A549 (cell line): ENCODE results near the gene PPTC7. TPM values are rescaled to one million over a fixed set of nuclear protein-coding genes. Genes with fewer than 3 reads are reported as not detected.

Experiments
- ATAC-seq, 2 experiments: fragments of 200-7000 bp in 1 of 2; fragments of >200 bp in 1 of 2; cut with Nextera tagmentation in 1 of 2; cut with Tn5 transposase in 1 of 2; 3 replicates each; pipeline versions ENCODE4 v1.8.0 to v1.9.1; 2018 to 2020; ENCODE audit warnings: mild to moderate bottlenecking in 1 of 2, moderate library complexity in 1 of 2
- CTCF ChIA-PET: fragments of 300-600 bp; sonication (Branson Sonifier 250); formaldehyde crosslinking; extraction: SDS; loops from one replicate; lab custom pipeline; 2021; ENCODE audit warnings: antibody characterized with exemption, inconsistent platforms; lab: Yijun Ruan, JAX
- POLR2A ChIA-PET: fragments of 350-600 bp; formaldehyde crosslinking; extraction: SDS; loops from one replicate; lab custom pipeline; 2021; ENCODE audit warnings: antibody characterized with exemption, inconsistent platforms; lab: Yijun Ruan, JAX
- DNase-seq, 2 experiments: peaks; one replicate each; pipeline versions ENCODE4 v3.0.0 to v3.0.0-alpha.2; 2011 to 2016; ENCODE audit warnings: low read depth in 1 of 2, low spot score in 1 of 2
- FAIRE-seq: peaks from 2 replicates; lab custom pipeline; 2011; peaks lifted over from hg19 to GRCh38; lab: Jason Lieb, UNC
- H3K27ac ChIP-seq, 2 experiments: fragments of >200 bp; sonication (Bioruptor Twin); formaldehyde crosslinking; 3 replicates each; pipeline ENCODE4 v1.5.1; 2016 to 2017
- H3K4me1 ChIP-seq: fragments of >200 bp; sonication (Bioruptor Twin); formaldehyde crosslinking; 3 replicates; pipeline ENCODE4 v1.6.1; 2016
- H3K4me2 ChIP-seq: fragments of >200 bp; sonication (Bioruptor Twin); formaldehyde crosslinking; 3 replicates; pipeline ENCODE4 v1.6.1; 2016
- H3K4me3 ChIP-seq: fragments of >200 bp; sonication (Bioruptor Twin); formaldehyde crosslinking; 3 replicates; pipeline ENCODE4 v1.5.1; 2016
- H3K9me3 ChIP-seq: fragments of >200 bp; sonication (Bioruptor Twin); formaldehyde crosslinking; 3 replicates; pipeline ENCODE4 v1.6.1; 2016
- CBX8 ChIP-seq: fragments of 200-600 bp; sonication (generic); IDR thresholded peaks from 2 replicates; pipeline ENCODE4 v1.6.1; 2016
- CEBPB ChIP-seq, 2 experiments: fragments of >200 bp in 1 of 2; sonication (Bioruptor Twin) in 1 of 2; formaldehyde crosslinking in 1 of 2; IDR thresholded peaks; 2 replicates each; pipeline ENCODE4 v1.6.1; 2012 to 2016
- EHF ChIP-seq: fragments of 250-450 bp; sonication (Bioruptor Pico); IDR thresholded peaks from 2 replicates; pipeline ENCODE4 v1.5.0; 2020; ENCODE audit warnings: mild to moderate bottlenecking
- EHMT2 ChIP-seq: fragments of 200-600 bp; sonication (generic); IDR thresholded peaks from 2 replicates; pipeline ENCODE4 v1.6.1; 2016; ENCODE audit warnings: antibody characterized with exemption, low read depth, mild to moderate bottlenecking, moderate library complexity
- FOSB ChIP-seq: fragments of 250-450 bp; sonication (Bioruptor Pico); IDR thresholded peaks from 2 replicates; pipeline ENCODE4 v1.5.0; 2020; ENCODE audit warnings: mild to moderate bottlenecking, moderate library complexity
- FOSL2 ChIP-seq, 2 experiments: fragments of 450-650 bp in 1 of 2; fragments of >200 bp in 1 of 2; sonication (Bioruptor Twin) in 1 of 2; formaldehyde crosslinking; IDR thresholded peaks; 2 replicates each; pipeline versions ENCODE4 v1.5.0 to v1.6.1; 2016 to 2020; ENCODE audit warnings: mild to moderate bottlenecking in 1 of 2, moderate library complexity in 1 of 2
- GATA3 ChIP-seq: IDR thresholded peaks from 2 replicates; pipeline ENCODE4 v1.6.1; 2012; ENCODE audit warnings: borderline replicate concordance
- HDAC2 ChIP-seq: fragments of 200-600 bp; sonication (generic); IDR thresholded peaks from 2 replicates; pipeline ENCODE4 v1.6.1; 2016
- HOXB13 ChIP-seq: fragments of 250-450 bp; sonication (Bioruptor Pico); IDR thresholded peaks from 2 replicates; pipeline ENCODE4 v1.5.0; 2020; ENCODE audit warnings: low read depth, mild to moderate bottlenecking, moderate library complexity
- HOXB5 ChIP-seq: fragments of 250-450 bp; sonication (Bioruptor Pico); IDR thresholded peaks from 2 replicates; pipeline ENCODE4 v1.5.0; 2020; ENCODE audit warnings: mild to moderate bottlenecking, moderate library complexity
- JUN ChIP-seq, 2 experiments: fragments of >200 bp; sonication (Bioruptor Twin); formaldehyde crosslinking; IDR thresholded peaks; 2 replicates in 1 of 2; 3 replicates in 1 of 2; pipeline ENCODE4 v1.6.1; 2016 to 2017
- JUNB ChIP-seq: fragments of >200 bp; sonication (Bioruptor Twin); formaldehyde crosslinking; IDR thresholded peaks from 2 replicates; pipeline ENCODE4 v1.6.1; 2016
- KDM1A ChIP-seq: fragments of 200-600 bp; sonication (generic); IDR thresholded peaks from 2 replicates; pipeline ENCODE4 v1.6.1; 2016; ENCODE audit warnings: low read depth, mild to moderate bottlenecking
- MAFK ChIP-seq: fragments of 450-650 bp; IDR thresholded peaks from 2 replicates; pipeline ENCODE4 v1.6.1; 2014; ENCODE audit not compliant: partially characterized antibody
- MAZ ChIP-seq: fragments of 150-350 bp; IDR thresholded peaks from 2 replicates; pipeline ENCODE4 v1.6.1; 2014; ENCODE audit warnings: antibody characterized with exemption, low read depth, low read length, borderline replicate concordance
- NR3C1 ChIP-seq: fragments of >200 bp; sonication (Bioruptor Twin); formaldehyde crosslinking; IDR thresholded peaks from 3 replicates; pipeline ENCODE4 v1.6.1; 2017
- PHF8 ChIP-seq: fragments of 200-600 bp; sonication (generic); IDR thresholded peaks from 2 replicates; pipeline ENCODE4 v1.6.1; 2016; ENCODE audit warnings: low read depth, mild to moderate bottlenecking, antibody characterized with exemption, moderate library complexity, borderline replicate concordance
- POLR2AphosphoS2 ChIP-seq: conservative IDR thresholded peaks from 2 replicates; pipeline ENCODE4 v1.6.1; 2012; ENCODE audit warnings: low read length, improper control_type of control experiment, inconsistent platforms
- RFX5 ChIP-seq: fragments of 450-650 bp; IDR thresholded peaks from 2 replicates; pipeline ENCODE4 v1.7.1; 2014; ENCODE audit warnings: antibody characterized with exemption, mild to moderate bottlenecking, moderate library complexity
- RNF2 ChIP-seq: fragments of 200-600 bp; sonication (generic); IDR thresholded peaks from 2 replicates; pipeline ENCODE4 v1.6.1; 2016; ENCODE audit warnings: low read depth, mild to moderate bottlenecking, antibody characterized with exemption, moderate library complexity, borderline replicate concordance
- SREBF2 ChIP-seq: fragments of 450-650 bp; IDR thresholded peaks from 2 replicates; pipeline ENCODE4 v1.6.1; 2014; ENCODE audit warnings: mild to moderate bottlenecking, moderate library complexity
- TFCP2L1 ChIP-seq: fragments of 250-450 bp; sonication (Bioruptor Pico); IDR thresholded peaks from 2 replicates; pipeline ENCODE4 v1.5.0; 2021; ENCODE audit warnings: mild to moderate bottlenecking
- ZNF302 ChIP-seq: fragments of 250-450 bp; sonication (Bioruptor Pico); IDR thresholded peaks from 2 replicates; pipeline ENCODE4 v1.9.0; 2021; ENCODE audit warnings: inconsistent platforms, mild to moderate bottlenecking, moderate library complexity
- WGBS: methylation state at CpG from one replicate; pipeline ENCODE4 v1.1.6; 2017; ENCODE audit errors: missing lambda C conversion rate; 5-methylcytosine and 5-hydroxymethylcytosine counted together
- polyA plus RNA-seq, 4 experiments: library from polyadenylated mRNA; depleted of rRNA in 3 of 4; stranded (reverse); fragments of >200 nt; fragmentation: RNase III in 1 of 4; extraction: RNeasy Plus Mini Kit Qiagen cat#74134 plus additional on column Dnase treatment in 1 of 4; gene quantifications; 2 replicates in 3 of 4; 3 replicates in 1 of 4; pipeline ENCODE4 v1.2.3, GENCODE V29; 2011 to 2017
- TF ChIP-seq, protein P1 (sequence below): fragments of >200 bp; sonication (Bioruptor Twin); formaldehyde crosslinking; IDR thresholded peaks from 3 replicates; pipeline ENCODE4 v1.6.1; 2016
- TF ChIP-seq, protein P2 (sequence below): IDR thresholded peaks from 2 replicates; pipeline ENCODE4 v1.6.1; 2012
- TF ChIP-seq, protein P3 (sequence below): fragments of 250-450 bp; sonication (Bioruptor Pico); IDR thresholded peaks from 2 replicates; pipeline ENCODE4 v1.5.0; 2020; ENCODE audit warnings: low read depth, mild to moderate bottlenecking, moderate library complexity

The PPTC7 gene
- polyA plus RNA-seq, 2 of the 4 experiments (the other 2 are of a cell fraction) = 15.1 to 30.3 TPM

DNA sequence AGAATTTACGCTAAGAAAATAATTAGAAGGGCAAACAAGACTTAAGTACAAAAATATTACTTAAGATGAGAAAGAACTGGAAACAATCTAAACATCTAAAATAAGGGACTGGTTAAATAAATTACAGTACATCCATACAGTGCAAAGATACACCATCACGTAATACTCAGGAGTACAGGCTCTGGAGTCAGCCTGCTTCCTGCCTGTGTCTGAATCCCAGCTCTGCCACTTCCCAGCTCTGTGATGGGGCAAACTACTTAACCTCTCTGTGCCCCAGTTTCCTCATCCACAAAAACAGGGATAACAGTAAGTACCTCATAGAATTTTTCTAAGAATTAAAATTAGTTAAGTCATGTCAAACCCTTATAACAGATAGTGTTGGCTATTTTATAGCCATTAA, 36.0 kb downstream of the PPTC7 start:
- peak overlapping the region; percentile 36; the same call in 2 of the 3 replicates for H3K4me2 ChIP-seq
- FAIRE-seq = no peak
- H3K27ac ChIP-seq = peak overlapping the region in 1 of 2 experiments; percentile 26; a peak in 1 of 6 replicates
- no peak for TF ChIP-seq MAZ
- no peak for TF ChIP-seq POLR2AphosphoS2
- no peak for TF ChIP-seq EHF (CRISPR knock-in tag)
- TF ChIP-seq, protein P1, sequence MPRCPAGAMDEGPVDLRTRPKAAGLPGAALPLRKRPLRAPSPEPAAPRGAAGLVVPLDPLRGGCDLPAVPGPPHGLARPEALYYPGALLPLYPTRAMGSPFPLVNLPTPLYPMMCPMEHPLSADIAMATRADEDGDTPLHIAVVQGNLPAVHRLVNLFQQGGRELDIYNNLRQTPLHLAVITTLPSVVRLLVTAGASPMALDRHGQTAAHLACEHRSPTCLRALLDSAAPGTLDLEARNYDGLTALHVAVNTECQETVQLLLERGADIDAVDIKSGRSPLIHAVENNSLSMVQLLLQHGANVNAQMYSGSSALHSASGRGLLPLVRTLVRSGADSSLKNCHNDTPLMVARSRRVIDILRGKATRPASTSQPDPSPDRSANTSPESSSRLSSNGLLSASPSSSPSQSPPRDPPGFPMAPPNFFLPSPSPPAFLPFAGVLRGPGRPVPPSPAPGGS = no peak
- TF ChIP-seq HOXB13 (CRISPR knock-in tag) = no peak
- TF ChIP-seq JUNB = no peak
- no peak for TF ChIP-seq SREBF2
- TF ChIP-seq KDM1A = no peak
- TF ChIP-seq, protein P2, sequence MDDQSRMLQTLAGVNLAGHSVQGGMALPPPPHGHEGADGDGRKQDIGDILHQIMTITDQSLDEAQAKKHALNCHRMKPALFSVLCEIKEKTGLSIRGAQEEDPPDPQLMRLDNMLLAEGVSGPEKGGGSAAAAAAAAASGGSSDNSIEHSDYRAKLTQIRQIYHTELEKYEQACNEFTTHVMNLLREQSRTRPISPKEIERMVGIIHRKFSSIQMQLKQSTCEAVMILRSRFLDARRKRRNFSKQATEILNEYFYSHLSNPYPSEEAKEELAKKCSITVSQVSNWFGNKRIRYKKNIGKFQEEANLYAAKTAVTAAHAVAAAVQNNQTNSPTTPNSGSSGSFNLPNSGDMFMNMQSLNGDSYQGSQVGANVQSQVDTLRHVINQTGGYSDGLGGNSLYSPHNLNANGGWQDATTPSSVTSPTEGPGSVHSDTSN = no peak
- TF ChIP-seq ZNF302 (CRISPR knock-in tag) = no peak
- TF ChIP-seq RFX5 = no peak
- TF ChIP-seq EHMT2 = no peak
- TF ChIP-seq HDAC2 = no peak
- TF ChIP-seq MAFK = no peak
- DNase-seq = no peak
- H3K4me1 ChIP-seq = peaks cover 24% of the 10 kb centered on the region
- CTCF ChIA-PET = interaction anchor here (0.6 to 10.7 kb wide), 5 partner anchors 15 to 151 kb away, joined by 3 to 138 read pairs (median 3); no protein-coding TSS in a partner anchor
- WGBS = 83% methylated on average over 2 of the region's 2 CpGs
- H3K4me3 ChIP-seq = no peak overlapping the region
- H3K9me3 ChIP-seq = no peaks in the 10 kb centered on the region
- POLR2A ChIA-PET = no interaction called here
- no peak for ATAC-seq

DNA sequence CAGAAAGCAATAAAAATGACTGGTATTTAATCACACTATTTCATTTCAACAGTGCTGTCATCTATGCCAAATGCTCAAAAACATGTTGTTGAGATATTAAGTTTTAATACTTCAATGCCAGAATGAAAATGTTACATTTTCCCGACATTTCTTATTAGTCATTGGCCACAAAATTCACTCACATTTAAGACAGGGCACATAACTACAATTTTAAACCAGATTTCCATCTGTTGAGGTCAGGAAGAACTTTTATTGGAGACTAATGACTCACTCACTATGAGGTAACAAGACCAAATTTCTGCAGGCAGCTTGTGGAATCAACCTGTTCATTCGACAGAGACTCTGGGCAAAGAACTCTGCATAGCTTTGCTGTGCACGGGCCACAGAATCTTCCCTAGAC, 36.8 kb downstream of the PPTC7 start:
- CTCF ChIA-PET = interaction anchor here (0.6 to 3.4 kb wide), 3 partner anchors 40 to 151 kb away, joined by 3 to 13 read pairs (median 3); no protein-coding TSS in a partner anchor
- 29% methylated on average over 3 of the region's 3 CpGs for WGBS
- FAIRE-seq = no peak
- ATAC-seq = peak; percentile 58 to 60; a peak in 4 of 6 replicates
- POLR2A ChIA-PET = interaction anchor here (0.6 kb wide), 1 partner anchor 13 kb away, joined by 3 read pairs; no protein-coding TSS in a partner anchor
- H3K9me3 ChIP-seq = no peaks in the 10 kb centered on the region
- H3K4me1 ChIP-seq = peaks cover 24% of the 10 kb centered on the region
- 0 out of 2 replicates have a peak, but pooled peaks have one; percentile 19 for TF ChIP-seq FOSL2 (IDR thresholded peaks at IDR 0.05)
- TF ChIP-seq FOSL2 (CRISPR knock-in tag; IDR thresholded peaks at IDR 0.05) = peak; percentile 57
- TF ChIP-seq RNF2 = no peak
- peak; percentile 19; the same call in 1 of the 2 replicates for TF ChIP-seq GATA3
- TF ChIP-seq POLR2AphosphoS2 = no peak
- no peak for TF ChIP-seq CEBPB (IDR thresholded peaks at IDR 0.05)
- TF ChIP-seq EHF (CRISPR knock-in tag) = no peak
- no peak for TF ChIP-seq TFCP2L1 (CRISPR knock-in tag)
- no peak for TF ChIP-seq NR3C1
- no peak for TF ChIP-seq JUN (IDR thresholded peaks at IDR 0.05)
- H3K4me2 ChIP-seq = peak overlapping the region; percentile 36
- peak in 1 of 2 experiments; percentile 28 for DNase-seq
- peak overlapping the region in 1 of 2 experiments; percentile 54; a peak in 1 of 6 replicates for H3K27ac ChIP-seq
- H3K4me3 ChIP-seq = no peak overlapping the region

DNA sequence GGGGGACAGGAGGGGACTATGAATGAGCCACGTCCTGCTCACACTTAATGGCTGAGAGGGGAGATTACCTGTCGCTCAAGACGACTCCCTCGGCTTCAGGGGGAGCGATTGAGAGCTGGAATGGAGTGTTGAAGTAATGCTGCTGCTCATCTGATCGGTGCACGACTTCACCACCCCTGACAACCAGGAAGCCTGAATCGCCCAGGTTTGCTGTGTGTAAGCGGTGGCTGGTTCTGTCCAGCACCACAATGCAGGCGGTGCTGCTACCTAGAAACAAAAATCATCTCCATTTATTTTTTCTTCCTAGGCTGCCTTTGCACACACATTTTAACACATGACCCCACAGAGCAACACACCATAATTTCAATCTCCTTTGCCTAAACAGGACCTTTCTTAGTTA, 37.3 kb downstream of the PPTC7 start:
- TF ChIP-seq HOXB5 (CRISPR knock-in tag) (no peak), CBX8 (no peak), PHF8 (no peak), EHMT2 (no peak), GATA3 (no peak), FOSB (no peak), RNF2 (no peak), NR3C1 (no peak)
- TF ChIP-seq, protein P3, sequence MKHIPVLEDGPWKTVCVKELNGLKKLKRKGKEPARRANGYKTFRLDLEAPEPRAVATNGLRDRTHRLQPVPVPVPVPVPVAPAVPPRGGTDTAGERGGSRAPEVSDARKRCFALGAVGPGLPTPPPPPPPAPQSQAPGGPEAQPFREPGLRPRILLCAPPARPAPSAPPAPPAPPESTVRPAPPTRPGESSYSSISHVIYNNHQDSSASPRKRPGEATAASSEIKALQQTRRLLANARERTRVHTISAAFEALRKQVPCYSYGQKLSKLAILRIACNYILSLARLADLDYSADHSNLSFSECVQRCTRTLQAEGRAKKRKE (CRISPR knock-in tag) = no peak
- peaks cover 24% of the 10 kb centered on the region for H3K4me1 ChIP-seq
- no peak for DNase-seq
- peak overlapping the region; percentile 36; the same call in 2 of the 3 replicates for H3K4me2 ChIP-seq
- H3K4me3 ChIP-seq = no peak overlapping the region
- FAIRE-seq = no peak
- ATAC-seq = peak; percentile 63 to 64; a peak in 3 of 6 replicates
- H3K27ac ChIP-seq = peak overlapping the region; percentile 54 to 59; a peak in 4 of 6 replicates
- no peaks in the 10 kb centered on the region for H3K9me3 ChIP-seq
- POLR2A ChIA-PET = interaction anchor here (0.6 kb wide), 1 partner anchor 14 kb away, joined by 3 read pairs; no protein-coding TSS in a partner anchor
- CTCF ChIA-PET = interaction anchor here (3.4 kb wide), 1 partner anchor 55 kb away, joined by 13 read pairs; no protein-coding TSS in a partner anchor
- WGBS = 91% methylated on average over 10 of the region's 10 CpGs
